Ishikawa (cell line): ENCODE measurements around the gene AGBL5.

Experiments used
- CEBPB ChIP-seq: IDR thresholded peaks from 2 replicates; pipeline ENCODE4 v1.6.1; 2012
- CREB1 ChIP-seq: IDR thresholded peaks from 2 replicates; pipeline ENCODE4 v1.6.1; 2012; ENCODE audit warnings: low read depth
- EP300 ChIP-seq: IDR thresholded peaks from 2 replicates; pipeline ENCODE4 v1.6.1; 2012; ENCODE audit warnings: borderline replicate concordance
- MAX ChIP-seq: IDR thresholded peaks from 2 replicates; pipeline ENCODE4 v1.6.1; 2012
- NFIC ChIP-seq: IDR thresholded peaks from 2 replicates; pipeline ENCODE4 v1.6.1; 2012
- RAD21 ChIP-seq: IDR thresholded peaks from 2 replicates; pipeline ENCODE4 v1.6.1; 2012; ENCODE audit warnings: low read depth
- REST ChIP-seq: IDR thresholded peaks from 2 replicates; pipeline ENCODE4 v1.6.1; 2012; ENCODE audit warnings: low read depth, mild to moderate bottlenecking
- TAF1 ChIP-seq: IDR thresholded peaks from 2 replicates; pipeline ENCODE4 v1.6.1; 2012; ENCODE audit warnings: low read depth, mild to moderate bottlenecking
- TEAD4 ChIP-seq: IDR thresholded peaks from 2 replicates; pipeline ENCODE4 v1.6.1; 2012
- USF1 ChIP-seq: IDR thresholded peaks from 2 replicates; pipeline ENCODE4 v1.6.1; 2012
- YY1 ChIP-seq: IDR thresholded peaks from 2 replicates; pipeline ENCODE4 v1.6.1; 2012; ENCODE audit warnings: low read depth

- TF ChIP-seq MAX, result no peak
- TF ChIP-seq CEBPB, result no peak
- no peak for TF ChIP-seq TAF1
- no peak for TF ChIP-seq TEAD4
- no peak for TF ChIP-seq YY1
- TF ChIP-seq REST, result no peak
- TF ChIP-seq NFIC, result no peak
- TF ChIP-seq CREB1, result no peak
- TF ChIP-seq USF1, result no peak
- TF ChIP-seq RAD21, result peak; percentile 88
- no peak for TF ChIP-seq EP300
Observed at GRCh38 chr2:27016801-27017325, 34.6 kb upstream of the AGBL5 start.
